GM18505 (cell line): ENCODE measurements around the gene NRXN3.
A peak's percentile ranks its signal among the peaks of the same experiment; 100 is the strongest.
"Not testable (repeated sequence)": the region's sequence is repeated elsewhere in the genome, so short reads cannot be mapped to it uniquely, and the experiment has no call there.

ENCODE experiments used
- ATAC-seq: cut with Tn5 transposase; IDR thresholded peaks from one replicate; pipeline ENCODE4 v1.9.1; 2021; ENCODE audit not compliant: unreplicated experiment
- POLR2A ChIP-seq: IDR thresholded peaks from 4 replicates; pipeline ENCODE4 v1.6.1; 2011; ENCODE audit warnings: borderline replicate concordance; ENCODE audit not compliant: insufficient read depth, insufficient read length; ENCODE audit errors: extremely low read depth

The NRXN3 gene

GRCh38 chr14:78509516-78509915 lies 339.3 kb downstream of the NRXN3 start:
- ATAC-seq = no peak
- TF ChIP-seq POLR2A = no peak

- TF ChIP-seq POLR2A = no peak
- ATAC-seq = no peak
Measured at GRCh38 chr14:78512021-78512420, 341.8 kb downstream of the NRXN3 start.

- TF ChIP-seq POLR2A = no peak
- ATAC-seq = no peak
Measured at GRCh38 chr14:78519863-78520262, 349.7 kb downstream of the NRXN3 start.

GRCh38 chr14:78524196-78524595 lies 354.0 kb downstream of the NRXN3 start:
- no peak for TF ChIP-seq POLR2A
- no peak for ATAC-seq

GRCh38 chr14:78524766-78525165 lies 354.6 kb downstream of the NRXN3 start:
- ATAC-seq = no peak
- no peak for TF ChIP-seq POLR2A

- no peak for TF ChIP-seq POLR2A
- ATAC-seq = no peak
Measured at GRCh38 chr14:78530078-78530477, 359.9 kb downstream of the NRXN3 start.

GRCh38 chr14:78534141-78534540 lies 364.0 kb downstream of the NRXN3 start:
- no peak for ATAC-seq
- no peak for TF ChIP-seq POLR2A

GRCh38 chr14:78535041-78535440 lies 364.9 kb downstream of the NRXN3 start:
- no peak for ATAC-seq
- no peak for TF ChIP-seq POLR2A

- ATAC-seq = not testable (repeated sequence)
Measured at GRCh38 chr14:78541788-78542187, 371.6 kb downstream of the NRXN3 start.

GRCh38 chr14:78543433-78543832 lies 373.3 kb downstream of the NRXN3 start:
- TF ChIP-seq POLR2A = no peak
- ATAC-seq = no peak

GRCh38 chr14:78561074-78561473 lies 390.9 kb downstream of the NRXN3 start:
- TF ChIP-seq POLR2A = no peak
- ATAC-seq = no peak

- TF ChIP-seq POLR2A = no peak
Measured at GRCh38 chr14:78566026-78566858, 396.1 kb downstream of the NRXN3 start.

GRCh38 chr14:78566859-78567172 lies 396.6 kb downstream of the NRXN3 start:
- peak; percentile 14 for ATAC-seq
- no peak for TF ChIP-seq POLR2A

More at GRCh38 chr14:78566026-78566858, 396.1 kb downstream of the NRXN3 start:
- peak; percentile 91 for ATAC-seq

- ATAC-seq = no peak
Measured at GRCh38 chr14:78567343-78567742, 397.2 kb downstream of the NRXN3 start.

GRCh38 chr14:78573736-78574135 lies 403.6 kb downstream of the NRXN3 start:
- ATAC-seq = not testable (repeated sequence)

More at GRCh38 chr14:78567343-78567742, 397.2 kb downstream of the NRXN3 start:
- TF ChIP-seq POLR2A = no peak
